ENCODE measurements around the gene SLC25A48.

GRCh38 chr5:135921388-135921787, 86.9 kb downstream of the SLC25A48 start:
- TF ChIP-seq CTCF (IDR thresholded peaks at IDR 0.05): no peak
- no peak for TF ChIP-seq REST (IDR thresholded peaks at IDR 0.05; ENCODE audit: insufficient read depth in 1 of 2, low read depth in 2 of 2, low read length in 1 of 2)
- no peak for TF ChIP-seq SIN3A (IDR thresholded peaks at IDR 0.05; ENCODE audit: borderline replicate concordance, insufficient read depth, low read depth, low read length)
- no peak for TF ChIP-seq POLR2AphosphoS5 (IDR thresholded peaks at IDR 0.05; ENCODE audit: low read depth, low read length)
- no peak for TF ChIP-seq TCF7L2 (IDR thresholded peaks at IDR 0.05; ENCODE audit: low read depth, low read length)
